ENCODE data around the gene PRX. TPM values are rescaled to one million over a fixed set of nuclear protein-coding genes. Genes with fewer than 3 reads are reported as not detected.
A peak's percentile ranks its signal among the peaks of the same experiment; 100 is the strongest.

PRX gene
- total and polyA plus RNA-seq, 9 of the 15 experiments (the other 6 are each of a cell fraction or from before 2014, with no cell fraction given): 0.65 to 3.5 (median 1.7) TPM; not detected in 2

- TF ChIP-seq, protein P1, sequence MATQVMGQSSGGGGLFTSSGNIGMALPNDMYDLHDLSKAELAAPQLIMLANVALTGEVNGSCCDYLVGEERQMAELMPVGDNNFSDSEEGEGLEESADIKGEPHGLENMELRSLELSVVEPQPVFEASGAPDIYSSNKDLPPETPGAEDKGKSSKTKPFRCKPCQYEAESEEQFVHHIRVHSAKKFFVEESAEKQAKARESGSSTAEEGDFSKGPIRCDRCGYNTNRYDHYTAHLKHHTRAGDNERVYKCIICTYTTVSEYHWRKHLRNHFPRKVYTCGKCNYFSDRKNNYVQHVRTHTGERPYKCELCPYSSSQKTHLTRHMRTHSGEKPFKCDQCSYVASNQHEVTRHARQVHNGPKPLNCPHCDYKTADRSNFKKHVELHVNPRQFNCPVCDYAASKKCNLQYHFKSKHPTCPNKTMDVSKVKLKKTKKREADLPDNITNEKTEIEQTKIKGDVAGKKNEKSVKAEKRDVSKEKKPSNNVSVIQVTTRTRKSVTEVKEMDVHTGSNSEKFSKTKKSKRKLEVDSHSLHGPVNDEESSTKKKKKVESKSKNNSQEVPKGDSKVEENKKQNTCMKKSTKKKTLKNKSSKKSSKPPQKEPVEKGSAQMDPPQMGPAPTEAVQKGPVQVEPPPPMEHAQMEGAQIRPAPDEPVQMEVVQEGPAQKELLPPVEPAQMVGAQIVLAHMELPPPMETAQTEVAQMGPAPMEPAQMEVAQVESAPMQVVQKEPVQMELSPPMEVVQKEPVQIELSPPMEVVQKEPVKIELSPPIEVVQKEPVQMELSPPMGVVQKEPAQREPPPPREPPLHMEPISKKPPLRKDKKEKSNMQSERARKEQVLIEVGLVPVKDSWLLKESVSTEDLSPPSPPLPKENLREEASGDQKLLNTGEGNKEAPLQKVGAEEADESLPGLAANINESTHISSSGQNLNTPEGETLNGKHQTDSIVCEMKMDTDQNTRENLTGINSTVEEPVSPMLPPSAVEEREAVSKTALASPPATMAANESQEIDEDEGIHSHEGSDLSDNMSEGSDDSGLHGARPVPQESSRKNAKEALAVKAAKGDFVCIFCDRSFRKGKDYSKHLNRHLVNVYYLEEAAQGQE (IDR thresholded peaks at IDR 0.05; ENCODE audit: borderline replicate concordance): peak; percentile 27; the same call in 1 of the 2 replicates
- TF ChIP-seq, protein P1 (CRISPR knock-in tag; IDR thresholded peaks at IDR 0.05; ENCODE audit: low read depth): no peak
- no peak for TF ChIP-seq FOXA3 (CRISPR knock-in tag; conservative IDR thresholded peaks at IDR 0.05 in 1 of 2, IDR thresholded peaks at IDR 0.05 in 1 of 2)
- TF ChIP-seq RAD21 (CRISPR knock-in tag; conservative IDR thresholded peaks at IDR 0.05 in 1 of 2, IDR thresholded peaks at IDR 0.05 in 1 of 2): peak; percentile 7 to 51; a peak in 2 of 4 replicates
- no peak for TF ChIP-seq ZNF79 (CRISPR knock-in tag; IDR thresholded peaks at IDR 0.05; ENCODE audit: low read depth)
- no peak for TF ChIP-seq GTF2A2 (tag; IDR thresholded peaks at IDR 0.05)
- peak; percentile 87 for TF ChIP-seq ZFP36 (IDR thresholded peaks at IDR 0.05; ENCODE audit: low read depth, low read length, partially characterized antibody)
- TF ChIP-seq ZBTB7A (IDR thresholded peaks at IDR 0.05; ENCODE audit: borderline replicate concordance, control insufficient read depth, low read depth, low read length): peak; percentile 27; the same call in 1 of the 2 replicates
- peak; percentile 52 to 58 (median 54); a peak in 5 of 6 replicates for TF ChIP-seq CTCF (IDR thresholded peaks at IDR 0.05 in 2 of 3, conservative IDR thresholded peaks at IDR 0.05 in 1 of 3; ENCODE audit: insufficient read depth in 2 of 3, low read depth in 1 of 3, low read length in 3 of 3)
- TF ChIP-seq ZBTB34 (CRISPR knock-in tag; IDR thresholded peaks at IDR 0.05): no peak
Observed at GRCh38 chr19:40392894-40393517, 20.2 kb downstream of the PRX start (continued).
